CD4-positive, alpha-beta T cell treated with Interleukin-15 for 1 hour (primary cell): Measurements from ENCODE around the gene RBBP8NL.

ENCODE experiments used
- DNase-seq: peaks from one replicate; pipeline ENCODE4 v3.0.0-alpha.2; 2020

Gene RBBP8NL

GRCh38 chr20:62427172-62428001 lies at the start of gene RBBP8NL:
RBBP8NL (minus strand) TSS chr20:62427539; CDS start chr20:62419647, 7,892 bp downstream.
- no peak for DNase-seq

- no peak for DNase-seq
These were observed 48.9 kb upstream of the RBBP8NL start for GRCh38 chr20:62476056-62476838.

GRCh38 chr20:62475772-62476055 lies 48.4 kb upstream of the RBBP8NL start, which contains the start of gene GATA5:
GATA5 (minus strand) TSS chr20:62475995; CDS start chr20:62475521, 474 bp downstream.
- no peak for DNase-seq

GRCh38 chr20:62475027-62475771 lies 47.9 kb upstream of the RBBP8NL start:
- no peak for DNase-seq

GRCh38 chr20:62474604-62475026 lies 47.3 kb upstream of the RBBP8NL start:
- no peak for DNase-seq

- no peak for DNase-seq
These were observed 46.6 kb upstream of the RBBP8NL start for GRCh38 chr20:62473717-62474603.

GRCh38 chr20:62472941-62473585 lies 45.7 kb upstream of the RBBP8NL start:
- DNase-seq, result no peak

- DNase-seq, result no peak
These were observed 45.0 kb upstream of the RBBP8NL start for GRCh38 chr20:62472138-62472940.

GRCh38 chr20:62470459-62470858 lies 43.1 kb upstream of the RBBP8NL start:
- DNase-seq, result no peak

GRCh38 chr20:62470001-62470400 lies 42.7 kb upstream of the RBBP8NL start:
- DNase-seq, result no peak

- DNase-seq, result no peak
These were observed 42.0 kb upstream of the RBBP8NL start for GRCh38 chr20:62469352-62469751.

- no peak for DNase-seq
These were observed 39.6 kb upstream of the RBBP8NL start for GRCh38 chr20:62466806-62467537.

- no peak for DNase-seq
These were observed 38.9 kb upstream of the RBBP8NL start for GRCh38 chr20:62466072-62466760.

GRCh38 chr20:62464990-62465389 lies 37.7 kb upstream of the RBBP8NL start:
- DNase-seq, result no peak

GRCh38 chr20:62464425-62464770 lies 37.1 kb upstream of the RBBP8NL start:
- DNase-seq, result no peak

GRCh38 chr20:62463651-62464424 lies 36.5 kb upstream of the RBBP8NL start:
- no peak for DNase-seq

GRCh38 chr20:62462976-62463592 lies 35.7 kb upstream of the RBBP8NL start:
- no peak for DNase-seq

GRCh38 chr20:62461834-62462233 lies 34.5 kb upstream of the RBBP8NL start:
- DNase-seq, result no peak
